Measurements from ENCODE around the gene CFB.

DNA sequence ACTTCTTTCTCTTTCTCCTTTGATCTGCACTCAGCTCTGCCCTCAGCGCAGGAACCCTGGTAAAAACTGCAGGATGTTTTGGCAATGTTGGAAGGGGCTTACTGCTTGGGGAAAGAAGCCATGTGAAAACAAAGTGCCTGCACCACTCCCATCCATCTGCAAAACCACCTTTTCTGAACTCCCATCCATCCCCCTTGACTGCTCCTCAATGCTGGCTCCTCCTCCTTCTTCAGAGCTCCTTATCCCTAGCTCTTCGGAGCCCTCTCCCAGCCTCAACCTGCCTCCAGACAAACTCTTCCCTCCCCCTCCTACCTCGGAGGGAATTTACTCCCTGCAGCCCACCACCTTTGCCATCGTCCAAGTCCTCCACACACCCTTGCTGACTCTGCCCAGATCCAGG is 39.8 kb upstream of the CFB start:
- TF ChIP-seq, protein P1, sequence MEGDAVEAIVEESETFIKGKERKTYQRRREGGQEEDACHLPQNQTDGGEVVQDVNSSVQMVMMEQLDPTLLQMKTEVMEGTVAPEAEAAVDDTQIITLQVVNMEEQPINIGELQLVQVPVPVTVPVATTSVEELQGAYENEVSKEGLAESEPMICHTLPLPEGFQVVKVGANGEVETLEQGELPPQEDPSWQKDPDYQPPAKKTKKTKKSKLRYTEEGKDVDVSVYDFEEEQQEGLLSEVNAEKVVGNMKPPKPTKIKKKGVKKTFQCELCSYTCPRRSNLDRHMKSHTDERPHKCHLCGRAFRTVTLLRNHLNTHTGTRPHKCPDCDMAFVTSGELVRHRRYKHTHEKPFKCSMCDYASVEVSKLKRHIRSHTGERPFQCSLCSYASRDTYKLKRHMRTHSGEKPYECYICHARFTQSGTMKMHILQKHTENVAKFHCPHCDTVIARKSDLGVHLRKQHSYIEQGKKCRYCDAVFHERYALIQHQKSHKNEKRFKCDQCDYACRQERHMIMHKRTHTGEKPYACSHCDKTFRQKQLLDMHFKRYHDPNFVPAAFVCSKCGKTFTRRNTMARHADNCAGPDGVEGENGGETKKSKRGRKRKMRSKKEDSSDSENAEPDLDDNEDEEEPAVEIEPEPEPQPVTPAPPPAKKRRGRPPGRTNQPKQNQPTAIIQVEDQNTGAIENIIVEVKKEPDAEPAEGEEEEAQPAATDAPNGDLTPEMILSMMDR (IDR thresholded peaks at IDR 0.05), result no peak
- no peak for TF ChIP-seq EP300 (IDR thresholded peaks at IDR 0.05; ENCODE audit: low read depth)
